Motor neuron (in vitro differentiated cells): ENCODE measurements around the gene DENND1A. TPM values are rescaled to one million over a fixed set of nuclear protein-coding genes. Genes with fewer than 3 reads are reported as not detected.

Experiments used
- ATAC-seq, 8 experiments: fragments of 200-7000 bp; cut with Tn5 transposase; replicated peaks in 6 of 8; 2 replicates each; pipeline ENCODE4 v1.8.0; 2021; ENCODE audit warnings: mild to moderate bottlenecking in 8 of 8, moderate library complexity in 8 of 8
- H3K27ac ChIP-seq, 2 donors: fragments of 250-450 bp; sonication (Bioruptor Pico); 2 replicates each; pipeline ENCODE4 v1.9.0; 2021; ENCODE audit warnings: antibody characterized with exemption in 2 of 2, mild to moderate bottlenecking in 2 of 2, moderate library complexity in 1 of 2
- H3K4me1 ChIP-seq, 2 donors: fragments of 250-450 bp; sonication (Bioruptor Pico); replicated peaks in 1 of 2; 2 replicates each; pipeline ENCODE4 v1.6.1; 2021; ENCODE audit warnings: antibody characterized with exemption in 2 of 2, mild to moderate bottlenecking in 2 of 2, moderate library complexity in 1 of 2
- H3K4me3 ChIP-seq, 5 donors: fragments of 250-450 bp; sonication (Bioruptor Pico); 2 replicates each; pipeline ENCODE4 v1.9.0; 2021; ENCODE audit warnings: antibody characterized with exemption in 5 of 5, mild to moderate bottlenecking in 5 of 5, moderate library complexity in 4 of 5
- WGBS, 10 experiments: fragments of 450-650 bp; shearing (Covaris generic); methylation state at CpG; one replicate each; pipeline ENCODE4 v1.0.0; 2022; 5-methylcytosine and 5-hydroxymethylcytosine counted together
- in situ Hi-C, 9 experiments: fragments of 400-800 bp; cut with MboI; loops; one replicate each; pipeline ENCODE4 v1.15.0; 2021; ENCODE audit warnings: low sequenced_read_pairs in 9 of 9, low pct_unique_long_range_greater_than_20kb in 2 of 9; ENCODE audit not compliant: unreplicated experiment in 9 of 9
- total RNA-seq, 8 experiments: library from RNA; unstranded; fragments of 300-600 nt; gene quantifications; 2 replicates each; pipeline versions ENCODE4 v1.2.3 to v1.2.4, GENCODE V29; 2022

DENND1A gene
- total RNA-seq, 8 experiments from 2014 or later, result 9.2 to 27.8 (median 13.8) TPM

GRCh38 chr9:123865226-123866000 is 64.5 kb downstream of the DENND1A start:
- ATAC-seq, result no peak
- WGBS, 10 experiments, result 75 to 100% (median 100%) methylated on average over 2 to 3 of the region's 3 CpGs
- H3K4me1 ChIP-seq, result peaks cover 0 to 25% of the 10 kb centered on the region in 2 donors
- H3K27ac ChIP-seq, result no peak overlapping the region
- in situ Hi-C loops, result no loop called here
- no peak overlapping the region for H3K4me3 ChIP-seq

- peak in 1 of 8 experiments; percentile 50 for ATAC-seq
- in situ Hi-C loops, result no loop called here
- H3K27ac ChIP-seq, result no peak overlapping the region
- H3K4me3 ChIP-seq, result no peak overlapping the region
- H3K4me1 ChIP-seq, result peaks cover 4 to 25% of the 10 kb centered on the region in 2 donors
- WGBS, 10 experiments, result 13 to 93% (median 29%) methylated on average over 1 to 9 of the region's 9 CpGs; no CpG with 5 or more reads in 1 of the 10 experiments
These were observed 65.7 kb downstream of the DENND1A start for GRCh38 chr9:123864251-123864650.

- in situ Hi-C loops, result no loop called here
- no peak overlapping the region for H3K27ac ChIP-seq
- peaks cover 4 to 25% of the 10 kb centered on the region in 2 donors for H3K4me1 ChIP-seq
- WGBS, 10 experiments, result 0 to 87% (median 24%) methylated on average over 2 to 5 of the region's 5 CpGs
- peak in 1 of 8 experiments; percentile 52 for ATAC-seq
- H3K4me3 ChIP-seq, result no peak overlapping the region
These were observed 66.6 kb downstream of the DENND1A start for GRCh38 chr9:123863164-123863855.

- in situ Hi-C loops, result no loop called here
- no peak for ATAC-seq
- Histone ChIP-seq H3K27ac (no peak overlapping the region), H3K4me3 (no peak overlapping the region), H3K4me1 (peaks cover 4 to 25% of the 10 kb centered on the region in 2 donors)
- 67 to 100% (median 86%) methylated on average over 1 to 2 of the region's 2 CpGs; no CpG with 5 or more reads in 2 of the 10 experiments for WGBS, 10 experiments
These were observed 68.2 kb downstream of the DENND1A start for GRCh38 chr9:123861756-123862120.

- no peak overlapping the region for H3K27ac ChIP-seq
- peaks cover 4 to 25% of the 10 kb centered on the region in 2 donors for H3K4me1 ChIP-seq
- WGBS, 10 experiments, result 0 to 100% (median 17%) methylated on average over 1 to 2 of the region's 2 CpGs; no CpG with 5 or more reads in 1 of the 10 experiments
- in situ Hi-C loops, result no loop called here
- peak in 4 of 8 experiments; percentile 22 to 39 (median 34) for ATAC-seq
- H3K4me3 ChIP-seq, result no peak overlapping the region
These were observed 68.7 kb downstream of the DENND1A start for GRCh38 chr9:123861086-123861755.

- 25 to 100% (median 52%) methylated on average over 2 to 4 of the region's 4 CpGs; no CpG with 5 or more reads in 1 of the 10 experiments for WGBS, 10 experiments
- Histone ChIP-seq H3K4me1 (peaks cover 4 to 25% of the 10 kb centered on the region in 2 donors), H3K27ac (no peak overlapping the region), H3K4me3 (no peak overlapping the region)
- in situ Hi-C loops, result no loop called here
- ATAC-seq, result peak in 1 of 8 experiments; percentile 45
These were observed 69.3 kb downstream of the DENND1A start for GRCh38 chr9:123860603-123861002.

- WGBS, 10 experiments, result 13 to 100% (median 83%) methylated on average over 1 to 2 of the region's 2 CpGs; no CpG with 5 or more reads in 2 of the 10 experiments
- peak in 3 of 8 experiments; percentile 40 to 67 (median 66) for ATAC-seq
- in situ Hi-C loops, result no loop called here
- no peak overlapping the region for H3K4me3 ChIP-seq
- no peak overlapping the region for H3K27ac ChIP-seq
- no peaks in the 10 kb centered on the region for H3K4me1 ChIP-seq
These were observed 77.5 kb downstream of the DENND1A start for GRCh38 chr9:123852403-123852802.

- no peaks in the 10 kb centered on the region for H3K4me1 ChIP-seq
- in situ Hi-C loops, result no loop called here
- no peak overlapping the region for H3K4me3 ChIP-seq
- 0 to 100% (median 83%) methylated on average over 1 to 6 of the region's 7 CpGs; no CpG with 5 or more reads in 3 of the 10 experiments for WGBS, 10 experiments
- H3K27ac ChIP-seq, result no peak overlapping the region
- ATAC-seq, result no peak
These were observed 78.1 kb downstream of the DENND1A start for GRCh38 chr9:123851851-123852250.

- Histone ChIP-seq H3K4me1 (no peaks in the 10 kb centered on the region), H3K27ac (no peak overlapping the region), H3K4me3 (no peak overlapping the region)
- WGBS, 10 experiments, result 88 to 100% (median 95%) methylated on average over 1 to 3 of the region's 3 CpGs; no CpG with 5 or more reads in 3 of the 10 experiments
- in situ Hi-C loops, result no loop called here
- ATAC-seq, result no peak
These were observed 81.4 kb downstream of the DENND1A start for GRCh38 chr9:123848447-123849085.

GRCh38 chr9:123846966-123847365 is 83.0 kb downstream of the DENND1A start:
- ATAC-seq, result no peak
- Histone ChIP-seq H3K4me1 (no peaks in the 10 kb centered on the region), H3K4me3 (no peak overlapping the region), H3K27ac (no peak overlapping the region)
- in situ Hi-C loops, result no loop called here

GRCh38 chr9:123843703-123844102 is 86.2 kb downstream of the DENND1A start:
- WGBS, 10 experiments, result 90 to 100% (median 98%) methylated on average over 1 to 4 of the region's 4 CpGs
- Histone ChIP-seq H3K4me1 (no peaks in the 10 kb centered on the region), H3K27ac (no peak overlapping the region), H3K4me3 (no peak overlapping the region)
- in situ Hi-C loops, result no loop called here
- no peak for ATAC-seq

- no peak for ATAC-seq
- 60 to 88% (median 73%) methylated on average over 1 of the region's 1 CpG; no CpG with 5 or more reads in 6 of the 10 experiments for WGBS, 10 experiments
- in situ Hi-C loops, result no loop called here
- Histone ChIP-seq H3K27ac (no peak overlapping the region), H3K4me3 (no peak overlapping the region), H3K4me1 (peaks cover 0 to 7% of the 10 kb centered on the region in 2 donors)
These were observed 94.1 kb downstream of the DENND1A start for GRCh38 chr9:123835821-123836220.
